CD4-positive, alpha-beta T cell (primary cell): ENCODE results near the gene OTULIN. TPM values are rescaled to one million over a fixed set of nuclear protein-coding genes. Genes with fewer than 3 reads are reported as not detected.
A peak's percentile ranks its signal among the peaks of the same experiment; 100 is the strongest.

Experiments used
- ATAC-seq: fragments of 200-7000 bp; cut with Tn5 transposase; one replicate; pipeline ENCODE4 v1.10.0; 2022; ENCODE audit warnings: mild to moderate bottlenecking; ENCODE audit not compliant: poor library complexity
- CTCF ChIA-PET: fragments of 350-600 bp; sonication (Branson Sonifier 250); formaldehyde crosslinking; loops from one replicate; lab custom pipeline; 2021; ENCODE audit warnings: antibody characterized with exemption, inconsistent platforms; lab: Charles Lee
- POLR2A ChIA-PET: fragments of 350-600 bp; sonication (Branson Sonifier 250); formaldehyde crosslinking; loops from one replicate; lab custom pipeline; 2021; ENCODE audit warnings: antibody characterized with exemption, inconsistent platforms; lab: Charles Lee
- DNase-seq, 14 experiments: peaks; one replicate each; pipeline ENCODE4 v3.0.0-alpha.2; 2013 to 2020; ENCODE audit warnings: mixed read lengths in 2 of 14
- H3K27ac ChIP-seq, 2 donors: one replicate each; pipeline versions ENCODE4 v1.5.1 to v1.7.0; 2013; ENCODE audit warnings: low read length in 2 of 2, low read depth in 1 of 2, mild to moderate bottlenecking in 1 of 2
- H3K27me3 ChIP-seq, 2 experiments: 1 replicate in 1 of 2; 2 replicates in 1 of 2; pipeline versions ENCODE4 v1.6.1 to v1.7.0; 2013; ENCODE audit warnings: low read length in 2 of 2, control low read depth in 1 of 2, mild to moderate bottlenecking in 1 of 2, moderate library complexity in 1 of 2; ENCODE audit not compliant: insufficient read depth in 2 of 2, control insufficient read depth in 1 of 2
- H3K36me3 ChIP-seq: one replicate; pipeline ENCODE4 v1.6.1; 2013; ENCODE audit warnings: low read length, control low read depth; ENCODE audit not compliant: insufficient read depth
- H3K4me1 ChIP-seq: one replicate; pipeline ENCODE4 v1.6.1; 2013; ENCODE audit warnings: low read length, control low read depth; ENCODE audit not compliant: insufficient read depth
- H3K4me3 ChIP-seq: one replicate; pipeline ENCODE4 v1.5.1; 2013; ENCODE audit warnings: mild to moderate bottlenecking, low read length, moderate library complexity
- H3K9me3 ChIP-seq, 2 experiments: 1 replicate in 1 of 2; 2 replicates in 1 of 2; pipeline versions ENCODE4 v1.6.1 to v1.7.0; 2013; ENCODE audit warnings: low read length in 2 of 2, mild to moderate bottlenecking in 2 of 2, control low read depth in 1 of 2, moderate library complexity in 1 of 2; ENCODE audit not compliant: control insufficient read depth in 1 of 2, insufficient read depth in 1 of 2
- H3K27ac Mint-ChIP-seq: one replicate; pipeline ENCODE4 v1.8.0; 2020; ENCODE audit warnings: mixed read lengths
- H3K27me3 Mint-ChIP-seq: one replicate; pipeline ENCODE4 v1.8.0; 2021; ENCODE audit warnings: mixed read lengths
- H3K36me3 Mint-ChIP-seq: one replicate; pipeline ENCODE4 v1.8.0; 2021; ENCODE audit warnings: low read depth, mixed read lengths
- H3K4me1 Mint-ChIP-seq: one replicate; pipeline ENCODE4 v1.8.0; 2021; ENCODE audit warnings: low read depth, mixed read lengths
- H3K4me3 Mint-ChIP-seq: one replicate; pipeline ENCODE4 v1.8.0; 2020; ENCODE audit warnings: mild to moderate bottlenecking, mixed read lengths
- H3K9me3 Mint-ChIP-seq: one replicate; pipeline ENCODE4 v1.8.0; 2020; ENCODE audit warnings: mixed read lengths
- CTCF ChIP-seq: fragments of 200-600 bp; IDR thresholded peaks from one replicate; pipeline ENCODE4 v1.8.0; 2022; ENCODE audit warnings: antibody characterized with exemption, mild to moderate bottlenecking
- intact Hi-C, 2 experiments: fragments of 100-400 bp; cut with DNase I in 1 of 2; cut with micrococcal nuclease in 1 of 2; formaldehyde crosslinking; loops; one replicate each; pipeline versions ENCODE4 v1.15.1 to v1.9.0; 2023 to 2025; cut with DNase I, micrococcal nuclease
- total RNA-seq, 174 experiments: library from RNA in 2 of 174; stranded (reverse) in 2 of 174; gene quantifications; one replicate each; pipeline ENCODE4 v1.2.3 and lab custom pipeline; 2021 to 2026

OTULIN gene
- total RNA-seq, 2 experiments from 2014 or later, result 69.4 to 77.0 TPM

- Mint-ChIP-seq H3K9me3 (no peaks in the 10 kb centered on the region), H3K4me1 (peaks cover 40% of the 10 kb centered on the region), H3K4me3 (no peak overlapping the region), H3K27me3 (no peaks in the 10 kb centered on the region), H3K27ac (no peak overlapping the region), H3K36me3 (peaks cover 93% of the 10 kb centered on the region)
- peaks cover 6% of the 10 kb centered on the region for H3K4me1 ChIP-seq
- ChIA-PET CTCF (no interaction called here), POLR2A (interaction anchor here (0.8 to 1.1 kb wide), 3 partner anchors 9 to 21 kb away, joined by 3 to 6 read pairs (median 5); no protein-coding TSS in a partner anchor)
- no peaks in the 10 kb centered on the region for H3K27me3 ChIP-seq
- no peak for TF ChIP-seq CTCF
- peaks cover 82% of the 10 kb centered on the region for H3K36me3 ChIP-seq
- ATAC-seq (no peak), DNase-seq (no peak)
- H3K4me3 ChIP-seq, result no peak overlapping the region
- no peaks in the 10 kb centered on the region for H3K9me3 ChIP-seq
- intact Hi-C loops, result no loop called here
- H3K27ac ChIP-seq, result no peak overlapping the region
These were observed 31.5 kb downstream of the OTULIN start for GRCh38 chr5:14696057-14696456.

GRCh38 chr5:14696851-14697250 lies 32.3 kb downstream of the OTULIN start:
- H3K27me3 Mint-ChIP-seq, result no peaks in the 10 kb centered on the region
- POLR2A ChIA-PET, result no interaction called here
- Histone ChIP-seq H3K27ac (no peak overlapping the region), H3K4me1 (peaks cover 14% of the 10 kb centered on the region), H3K9me3 (no peaks in the 10 kb centered on the region), H3K36me3 (peaks cover 76% of the 10 kb centered on the region), H3K4me3 (no peak overlapping the region), H3K27me3 (no peaks in the 10 kb centered on the region)
- peaks cover 48% of the 10 kb centered on the region for H3K4me1 Mint-ChIP-seq
- ATAC-seq (no peak), DNase-seq (no peak)
- no peak overlapping the region for H3K27ac Mint-ChIP-seq
- CTCF ChIA-PET, result interaction anchor here (1.6 kb wide), 1 partner anchor 12 kb away, joined by 5 read pairs; no protein-coding TSS in a partner anchor
- H3K9me3 Mint-ChIP-seq, result no peaks in the 10 kb centered on the region
- no peak for TF ChIP-seq CTCF
- no peak overlapping the region for H3K4me3 Mint-ChIP-seq
- intact Hi-C loops, result no loop called here
- H3K36me3 Mint-ChIP-seq, result peaks cover 93% of the 10 kb centered on the region

- ATAC-seq (no peak), DNase-seq (no peak)
- ChIA-PET CTCF (no interaction called here), POLR2A (interaction anchor here (0.6 to 2.0 kb wide), 2 partner anchors 13 to 124 kb away, joined by 3 to 8 read pairs; no protein-coding TSS in a partner anchor)
- Histone ChIP-seq H3K36me3 (peaks cover 61% of the 10 kb centered on the region), H3K27me3 (no peaks in the 10 kb centered on the region), H3K27ac (no peak overlapping the region), H3K4me3 (no peak overlapping the region), H3K9me3 (no peaks in the 10 kb centered on the region), H3K4me1 (peaks cover 29% of the 10 kb centered on the region)
- Mint-ChIP-seq H3K27me3 (no peaks in the 10 kb centered on the region), H3K4me1 (peaks cover 64% of the 10 kb centered on the region), H3K9me3 (no peaks in the 10 kb centered on the region), H3K27ac (peak overlapping the region; percentile 8), H3K4me3 (no peak overlapping the region), H3K36me3 (peaks cover 92% of the 10 kb centered on the region)
- intact Hi-C loops, result no loop called here
- no peak for TF ChIP-seq CTCF
These were observed 34.0 kb downstream of the OTULIN start for GRCh38 chr5:14698495-14698894.
